Neuronal stem cell (in vitro differentiated cells): ENCODE data around the gene SPACA9.

Source experiments
- DNase-seq: peaks from one replicate; pipeline ENCODE4 v3.0.0-alpha.2; 2013; ENCODE audit warnings: low spot score
- H2AFZ ChIP-seq: one replicate; pipeline ENCODE4 v1.6.1; 2013; ENCODE audit warnings: mild to moderate bottlenecking, low read length, inconsistent platforms
- H2AK5ac ChIP-seq: 2 replicates; pipeline ENCODE4 v1.6.1; 2013; ENCODE audit warnings: low read depth, mild to moderate bottlenecking, inconsistent platforms, low read length, moderate library complexity, mixed read lengths
- H2BK120ac ChIP-seq: 2 replicates; pipeline ENCODE4 v1.6.1; 2013; ENCODE audit warnings: low read depth, mild to moderate bottlenecking, inconsistent platforms, low read length, moderate library complexity, mixed read lengths
- H2BK12ac ChIP-seq: one replicate; pipeline ENCODE4 v1.6.1; 2013; ENCODE audit warnings: low read length, inconsistent platforms
- H2BK15ac ChIP-seq: 2 replicates; pipeline ENCODE4 v1.6.1; 2013; ENCODE audit warnings: mild to moderate bottlenecking, low read length, inconsistent platforms, mixed read lengths
- H2BK5ac ChIP-seq: one replicate; pipeline ENCODE4 v1.6.1; 2013; ENCODE audit warnings: inconsistent platforms, mild to moderate bottlenecking, low read length, moderate library complexity
- H3K14ac ChIP-seq: one replicate; pipeline ENCODE4 v1.6.1; 2013; ENCODE audit warnings: low read length, inconsistent platforms
- H3K18ac ChIP-seq: 2 replicates; pipeline ENCODE4 v1.6.1; 2013; ENCODE audit warnings: low read length, inconsistent platforms
- H3K23ac ChIP-seq: 2 replicates; pipeline ENCODE4 v1.6.1; 2013; ENCODE audit warnings: low read depth, mild to moderate bottlenecking, mixed read lengths, low read length, inconsistent platforms; ENCODE audit not compliant: poor library complexity
- H3K27ac ChIP-seq: replicated peaks from 3 replicates; pipeline ENCODE4 v1.5.1; 2013; ENCODE audit warnings: low read length, inconsistent platforms
- H3K27me3 ChIP-seq, 3 experiments: 2 replicates each; pipeline ENCODE4 v1.6.1; 2013; ENCODE audit warnings: low read length in 3 of 3, mild to moderate bottlenecking in 2 of 3, inconsistent platforms in 1 of 3, low read depth in 1 of 3, mixed read lengths in 1 of 3, moderate library complexity in 1 of 3; ENCODE audit not compliant: control insufficient read depth in 3 of 3, insufficient read depth in 3 of 3
- H3K36me3 ChIP-seq, 2 donors: replicated peaks in 1 of 2; 2 replicates each; pipeline ENCODE4 v1.6.1; 2013; ENCODE audit warnings: low read length in 2 of 2; ENCODE audit not compliant: control insufficient read depth in 2 of 2, insufficient read depth in 2 of 2
- H3K4ac ChIP-seq: 2 replicates; pipeline ENCODE4 v1.6.1; 2013; ENCODE audit warnings: inconsistent platforms, mild to moderate bottlenecking, low read length, moderate library complexity
- H3K4me1 ChIP-seq, 2 donors: 1 replicate in 1 of 2; 2 replicates in 1 of 2; pipeline ENCODE4 v1.6.1; 2013; ENCODE audit warnings: low read length in 2 of 2, low read depth in 1 of 2; ENCODE audit not compliant: control insufficient read depth in 2 of 2, insufficient read depth in 1 of 2
- H3K4me2 ChIP-seq: one replicate; pipeline ENCODE4 v1.6.1; 2013; ENCODE audit warnings: mild to moderate bottlenecking, low read length, inconsistent platforms; ENCODE audit not compliant: insufficient read depth, poor library complexity, severe bottlenecking
- H3K4me3 ChIP-seq, 2 donors: 2 replicates each; pipeline ENCODE4 v1.5.1; 2013; ENCODE audit warnings: low read length in 2 of 2, mild to moderate bottlenecking in 2 of 2, inconsistent platforms in 1 of 2, moderate library complexity in 1 of 2
- H3K79me1 ChIP-seq: one replicate; pipeline ENCODE4 v1.6.1; 2013; ENCODE audit warnings: low read depth, mild to moderate bottlenecking, inconsistent platforms, low read length, moderate library complexity
- H3K9ac ChIP-seq: one replicate; pipeline ENCODE4 v1.6.1; 2013; ENCODE audit warnings: mild to moderate bottlenecking, low read depth, low read length, inconsistent platforms; ENCODE audit not compliant: poor library complexity
- H3K9me3 ChIP-seq, 2 donors: replicated peaks in 1 of 2; 2 replicates each; pipeline versions ENCODE3 to v1.6.1; 2013; ENCODE audit warnings: low read length in 2 of 2, mild to moderate bottlenecking in 2 of 2, inconsistent platforms in 1 of 2, low read depth in 1 of 2, mixed read lengths in 1 of 2, moderate library complexity in 1 of 2; ENCODE audit not compliant: control insufficient read depth in 2 of 2, insufficient read depth in 1 of 2
- H4K8ac ChIP-seq: one replicate; pipeline ENCODE4 v1.6.1; 2013; ENCODE audit warnings: low read depth, mild to moderate bottlenecking, inconsistent platforms, low read length, moderate library complexity
- H4K91ac ChIP-seq: one replicate; pipeline ENCODE4 v1.6.1; 2013; ENCODE audit warnings: low read length, low read depth, mild to moderate bottlenecking, inconsistent platforms; ENCODE audit not compliant: poor library complexity
- WGBS, 2 donors: extraction: QIAGEN DNeasy Blood & Tissue Kit; methylation state at CpG; one replicate each; pipeline ENCODE4 v1.1.7; 2013; ENCODE audit warnings: missing lambda C conversion rate in 2 of 2, mixed read lengths in 1 of 2; ENCODE audit not compliant: insufficient read length in 2 of 2, insufficient replicate concordance in 1 of 2; ENCODE audit errors: extremely low coverage in 2 of 2; 5-methylcytosine and 5-hydroxymethylcytosine counted together

Gene SPACA9

GRCh38 chr9:132882616-132883015, 3.9 kb downstream of the SPACA9 start:
- no peak overlapping the region for H4K8ac ChIP-seq
- no peak overlapping the region for H3K14ac ChIP-seq
- H2AK5ac ChIP-seq, result no peak overlapping the region
- H3K23ac ChIP-seq, result no peak overlapping the region
- H3K4me2 ChIP-seq, result no peak overlapping the region
- H3K4ac ChIP-seq, result no peak overlapping the region
- peaks cover 2 to 9% of the 10 kb centered on the region in 2 donors for H3K4me1 ChIP-seq
- no peak overlapping the region for H4K91ac ChIP-seq
- no peak overlapping the region for H2AFZ ChIP-seq
- peak overlapping the region; percentile 5 for H3K9ac ChIP-seq
- peaks cover 0 to 4% (median 0%) of the 10 kb centered on the region in 3 experiments for H3K27me3 ChIP-seq
- H2BK15ac ChIP-seq, result no peak overlapping the region
- no peaks in the 10 kb centered on the region for H3K79me1 ChIP-seq
- no peak overlapping the region for H2BK120ac ChIP-seq
- H3K4me3 ChIP-seq, result no peak overlapping the region
- H3K9me3 ChIP-seq, result no peaks in the 10 kb centered on the region
- no peak overlapping the region for H2BK5ac ChIP-seq
- no peak overlapping the region for H3K18ac ChIP-seq
- H3K27ac ChIP-seq, result no peak overlapping the region
- no peak for DNase-seq
- H3K36me3 ChIP-seq, result no peaks in the 10 kb centered on the region
- no CpG with 5 or more reads among the region's 6 CpGs for WGBS, 2 donors
- H2BK12ac ChIP-seq, result no peak overlapping the region

GRCh38 chr9:132883349-132884294, 4.9 kb downstream of the SPACA9 start:
- no CpG with 5 or more reads among the region's 27 CpGs for WGBS, 2 donors
- H3K36me3 ChIP-seq, result peaks cover 0 to 5% of the 10 kb centered on the region in 2 donors
- DNase-seq, result no peak
- no peak overlapping the region for H3K27ac ChIP-seq
- H3K27me3 ChIP-seq, result no peaks in the 10 kb centered on the region
- peaks cover 2 to 8% of the 10 kb centered on the region in 2 donors for H3K4me1 ChIP-seq
- no peak overlapping the region for H2BK12ac ChIP-seq
- H3K4me2 ChIP-seq, result no peak overlapping the region
- H2BK120ac ChIP-seq, result no peak overlapping the region
- H3K9me3 ChIP-seq, result no peaks in the 10 kb centered on the region
- H2AK5ac ChIP-seq, result no peak overlapping the region
- H3K18ac ChIP-seq, result peak overlapping the region; percentile 22
- H4K8ac ChIP-seq, result no peak overlapping the region
- no peak overlapping the region for H3K9ac ChIP-seq
- H2AFZ ChIP-seq, result no peak overlapping the region
- no peak overlapping the region for H2BK15ac ChIP-seq
- H2BK5ac ChIP-seq, result no peak overlapping the region
- no peak overlapping the region for H3K4me3 ChIP-seq
- no peak overlapping the region for H3K14ac ChIP-seq
- H3K79me1 ChIP-seq, result no peaks in the 10 kb centered on the region
- H3K4ac ChIP-seq, result no peak overlapping the region
- H3K23ac ChIP-seq, result peak overlapping the region; percentile 44
- no peak overlapping the region for H4K91ac ChIP-seq

- Histone ChIP-seq H2BK12ac (no peak overlapping the region), H3K27ac (no peak overlapping the region), H3K4ac (no peak overlapping the region), H2BK15ac (no peak overlapping the region), H2BK120ac (no peak overlapping the region), H3K23ac (no peak overlapping the region), H2AK5ac (no peak overlapping the region), H3K4me2 (no peak overlapping the region), H3K79me1 (no peaks in the 10 kb centered on the region), H3K18ac (no peak overlapping the region), H2BK5ac (no peak overlapping the region), H4K91ac (no peak overlapping the region), H2AFZ (no peak overlapping the region), H3K4me1 (peaks cover 2 to 6% of the 10 kb centered on the region in 2 donors), H3K36me3 (peaks cover 0 to 8% of the 10 kb centered on the region in 2 donors), H3K9ac (peak overlapping the region; percentile 50), H3K4me3 (no peak overlapping the region), H3K14ac (no peak overlapping the region), H4K8ac (no peak overlapping the region), H3K27me3 (no peaks in the 10 kb centered on the region), H3K9me3 (no peaks in the 10 kb centered on the region)
- no CpG with 5 or more reads among the region's 9 CpGs for WGBS, 2 donors
- DNase-seq, result no peak
Observed at GRCh38 chr9:132885720-132886333, 7.1 kb downstream of the SPACA9 start.

GRCh38 chr9:132886334-132886725, 7.6 kb downstream of the SPACA9 start:
- Histone ChIP-seq H3K27me3 (no peaks in the 10 kb centered on the region), H2AFZ (no peak overlapping the region), H3K9me3 (no peaks in the 10 kb centered on the region), H2BK12ac (no peak overlapping the region), H3K4me1 (peaks cover 2 to 6% of the 10 kb centered on the region in 2 donors), H3K4me3 (no peak overlapping the region), H2AK5ac (no peak overlapping the region), H3K36me3 (peaks cover 0 to 11% of the 10 kb centered on the region in 2 donors), H2BK15ac (no peak overlapping the region), H3K27ac (no peak overlapping the region), H3K23ac (no peak overlapping the region), H3K79me1 (no peaks in the 10 kb centered on the region), H3K18ac (no peak overlapping the region), H3K9ac (no peak overlapping the region), H2BK5ac (no peak overlapping the region), H3K14ac (no peak overlapping the region), H3K4me2 (no peak overlapping the region), H3K4ac (no peak overlapping the region), H4K91ac (no peak overlapping the region), H4K8ac (no peak overlapping the region), H2BK120ac (no peak overlapping the region)
- no CpG with 5 or more reads among the region's 6 CpGs for WGBS, 2 donors
- no peak for DNase-seq
